Measurements from ENCODE around the gene KRTAP10-3.

Gene KRTAP10-3

GRCh38 chr21:44527983-44528633 lies 30.5 kb downstream of the KRTAP10-3 start:
- DNase-seq (ENCODE audit: low spot score), result no peak

- no peak for DNase-seq (ENCODE audit: low spot score)
Measured at GRCh38 chr21:44527156-44527982, 31.2 kb downstream of the KRTAP10-3 start.

GRCh38 chr21:44526096-44526997 lies 32.2 kb downstream of the KRTAP10-3 start:
- no peak for DNase-seq (ENCODE audit: low spot score)

GRCh38 chr21:44525391-44526095 lies 33.1 kb downstream of the KRTAP10-3 start:
- no peak for DNase-seq (ENCODE audit: low spot score)

- no peak for DNase-seq (ENCODE audit: low spot score)
Measured at GRCh38 chr21:44524414-44525371, 33.9 kb downstream of the KRTAP10-3 start.

GRCh38 chr21:44523567-44524413 lies 34.8 kb downstream of the KRTAP10-3 start:
- no peak for DNase-seq (ENCODE audit: low spot score)

GRCh38 chr21:44522753-44523204 lies 35.8 kb downstream of the KRTAP10-3 start:
- DNase-seq (ENCODE audit: low spot score), result no peak

GRCh38 chr21:44521928-44522752 lies 36.5 kb downstream of the KRTAP10-3 start:
- no peak for DNase-seq (ENCODE audit: low spot score)

- DNase-seq (ENCODE audit: low spot score), result no peak
Measured at GRCh38 chr21:44521301-44521927, 37.2 kb downstream of the KRTAP10-3 start.

- no peak for DNase-seq (ENCODE audit: low spot score)
Measured at GRCh38 chr21:44520326-44521300, 38.0 kb downstream of the KRTAP10-3 start.

- no peak for DNase-seq (ENCODE audit: low spot score)
Measured at GRCh38 chr21:44519346-44520325, 39.0 kb downstream of the KRTAP10-3 start.

GRCh38 chr21:44518686-44519085 lies 39.9 kb downstream of the KRTAP10-3 start:
- no peak for DNase-seq (ENCODE audit: low spot score)

- no peak for DNase-seq (ENCODE audit: low spot score)
Measured at GRCh38 chr21:44517175-44517899, 41.3 kb downstream of the KRTAP10-3 start.

- DNase-seq (ENCODE audit: low spot score), result no peak
Measured at GRCh38 chr21:44516828-44517174, 41.8 kb downstream of the KRTAP10-3 start.

- no peak for DNase-seq (ENCODE audit: low spot score)
Measured at GRCh38 chr21:44516342-44516741, 42.3 kb downstream of the KRTAP10-3 start.

Measured in CD4-positive, alpha-beta T cell treated with Interleukin-6 at 100 ng/mL for 8 hours (primary cell).